Stimulated activated CD4-positive, alpha-beta T cell treated with anti-CD3 and anti-CD28 coated beads, Interleukin-12 subunit alpha, Interleukin-12 subunit beta, amount 100 ng/mL, for 48 hours (primary cell): ENCODE data around the gene C2CD4C.
"Not testable (repeated sequence)": the region's sequence is repeated elsewhere in the genome, so short reads cannot be mapped to it uniquely, and the experiment has no call there.

Experiments used
- DNase-seq, 3 donors: peaks; one replicate each; pipeline ENCODE4 v3.0.0-alpha.2; 2020; ENCODE audit warnings: low read depth in 2 of 3, low spot score in 1 of 3

C2CD4C gene, protein sequence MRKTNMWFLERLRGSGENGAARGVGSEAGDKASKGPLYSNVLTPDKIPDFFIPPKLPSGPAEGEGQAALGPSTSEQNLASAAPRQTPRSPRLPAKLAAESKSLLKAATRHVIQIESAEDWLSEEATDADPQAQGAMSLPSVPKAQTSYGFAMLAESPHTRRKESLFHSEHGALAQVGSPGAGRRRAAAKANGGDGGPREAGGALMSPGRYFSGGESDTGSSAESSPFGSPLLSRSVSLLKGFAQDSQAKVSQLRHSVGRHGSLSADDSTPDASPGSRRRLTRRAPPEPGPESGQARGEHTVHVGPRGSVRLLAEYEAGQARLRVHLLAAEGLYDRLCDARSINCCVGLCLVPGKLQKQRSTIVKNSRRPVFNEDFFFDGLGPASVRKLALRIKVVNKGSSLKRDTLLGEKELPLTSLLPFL

DNA sequence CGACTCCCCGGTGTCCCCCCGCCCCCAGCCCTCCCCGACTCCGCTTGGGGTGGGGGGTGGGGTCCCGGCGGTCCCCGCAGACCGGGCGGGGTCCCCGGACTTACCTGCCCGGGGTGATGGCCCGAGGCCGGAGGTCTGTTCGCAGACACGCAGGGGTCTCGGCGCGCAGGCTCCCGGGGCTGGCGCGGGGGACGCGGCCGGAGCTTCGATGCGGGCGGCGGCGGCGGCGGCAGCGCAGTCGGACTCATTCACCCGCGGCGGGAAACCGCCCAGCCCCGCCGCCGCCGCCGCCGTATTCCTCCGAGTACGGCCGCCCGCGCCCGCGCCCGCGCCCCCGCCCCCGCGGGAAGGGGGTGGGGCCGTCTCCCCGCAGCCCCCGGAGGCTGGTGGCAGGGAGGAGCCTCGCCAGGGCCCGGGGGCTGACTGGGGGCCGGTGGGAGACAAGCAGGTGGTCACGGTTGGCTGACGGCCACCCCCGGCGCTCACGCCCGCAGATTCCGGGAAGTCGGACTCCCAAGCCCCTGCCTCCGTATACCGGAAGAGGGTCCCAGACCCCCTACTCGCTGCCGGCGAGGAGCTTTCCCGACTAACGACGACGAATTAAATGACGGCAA is at the start of gene C2CD4C:
Gene C2CD4C, minus strand, starts transcription at position 246 of the 614 bp plus-strand sequence. CDS start 786 bp downstream, outside the sequence.
- DNase-seq: peak in 1 of 3 donors; percentile 18

DNA sequence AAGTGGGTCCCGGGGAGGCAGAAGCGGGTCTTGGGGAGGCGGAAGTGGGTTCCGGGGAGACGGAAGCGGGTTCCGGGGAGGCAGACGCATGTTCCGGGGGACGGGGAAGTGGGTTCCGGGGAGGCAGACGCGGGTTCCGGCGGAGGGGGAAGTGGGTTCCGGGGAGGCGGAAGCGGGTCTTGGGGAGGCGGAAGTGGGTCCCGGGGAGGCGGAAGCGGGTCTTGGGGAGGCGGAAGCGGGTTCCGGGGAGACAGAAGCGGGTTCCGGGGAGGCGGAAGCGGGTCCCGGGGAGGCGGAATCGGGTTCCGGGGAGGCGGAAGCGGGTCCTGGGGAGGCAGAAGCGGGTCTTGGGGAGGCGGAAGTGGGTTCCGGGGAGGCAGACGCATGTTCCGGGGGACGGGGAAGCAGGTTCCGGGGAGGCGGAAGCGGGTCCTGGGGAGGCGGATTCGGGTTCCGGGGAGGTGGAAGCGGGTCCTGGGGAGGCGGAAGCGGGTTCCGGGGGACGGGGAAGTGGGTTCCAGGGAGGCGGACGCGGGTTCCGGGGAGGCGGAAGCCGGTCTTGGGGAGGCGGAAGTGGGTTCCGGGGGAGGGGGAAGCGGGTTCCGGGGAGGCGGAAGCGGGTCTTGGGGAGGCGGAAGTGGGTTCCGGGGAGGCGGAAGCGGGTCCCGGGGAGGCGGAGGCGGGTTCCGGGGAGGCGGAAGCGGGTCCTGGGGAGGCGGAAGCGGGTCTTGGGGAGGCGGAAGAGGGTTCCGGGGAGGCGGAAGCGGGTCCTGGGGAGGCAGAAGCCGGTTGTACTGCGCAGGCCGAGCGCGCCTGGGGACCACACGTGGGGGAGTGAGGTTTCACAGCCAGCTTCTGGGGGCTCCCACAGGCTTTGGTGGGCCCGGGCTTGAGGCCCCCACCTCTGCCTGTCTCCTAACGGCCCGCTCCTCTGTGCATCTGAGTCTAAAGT is 49.4 kb upstream of the C2CD4C start:
- no peak for DNase-seq

DNA sequence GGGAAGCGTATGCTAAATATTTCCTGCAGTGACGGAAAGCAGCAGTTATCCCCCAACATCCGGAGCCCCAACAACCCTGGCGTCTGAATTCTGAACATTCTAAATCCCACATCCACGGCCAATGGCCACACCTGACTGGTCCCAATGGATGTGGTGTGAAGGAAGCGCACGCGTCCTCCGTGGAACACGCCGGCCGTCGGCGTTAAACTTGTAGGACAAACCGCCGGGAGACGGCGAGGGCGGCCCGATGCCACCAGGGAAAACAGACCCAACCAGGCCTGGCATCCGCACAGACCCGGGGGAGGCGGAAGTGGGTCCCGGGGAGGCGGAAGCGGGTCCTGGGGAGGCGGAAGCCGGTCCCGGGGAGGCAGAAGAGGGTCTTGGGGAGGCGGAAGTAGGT is 48.7 kb upstream of the C2CD4C start:
- DNase-seq: no peak

DNA sequence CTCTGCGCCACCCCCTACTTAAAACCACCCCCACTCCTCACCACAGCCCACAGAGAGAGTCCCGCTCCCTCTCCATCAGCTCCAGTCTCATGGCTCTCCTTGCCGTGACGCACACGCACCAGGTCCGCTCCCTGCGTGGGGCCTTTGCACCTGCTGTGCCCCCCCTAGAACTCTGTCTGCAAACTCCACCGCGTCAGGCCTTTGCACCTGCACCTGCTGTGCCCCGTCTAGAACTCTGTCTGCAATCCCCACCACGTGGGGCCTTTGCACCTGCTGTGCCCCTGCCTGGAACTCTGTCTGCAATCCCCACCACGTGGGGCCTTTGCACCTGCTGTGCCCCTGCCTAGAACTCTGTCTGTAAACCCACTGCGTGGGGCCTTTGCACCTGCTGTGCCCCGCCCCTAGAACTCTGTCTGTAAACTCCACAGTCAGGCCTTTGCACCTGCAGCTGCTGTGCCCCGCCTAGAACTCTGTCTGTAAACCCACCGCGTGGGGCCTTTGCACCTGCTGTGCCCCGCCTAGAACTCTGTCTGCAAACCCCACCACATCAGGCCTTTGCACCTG is 47.7 kb upstream of the C2CD4C start:
- no peak for DNase-seq

DNA sequence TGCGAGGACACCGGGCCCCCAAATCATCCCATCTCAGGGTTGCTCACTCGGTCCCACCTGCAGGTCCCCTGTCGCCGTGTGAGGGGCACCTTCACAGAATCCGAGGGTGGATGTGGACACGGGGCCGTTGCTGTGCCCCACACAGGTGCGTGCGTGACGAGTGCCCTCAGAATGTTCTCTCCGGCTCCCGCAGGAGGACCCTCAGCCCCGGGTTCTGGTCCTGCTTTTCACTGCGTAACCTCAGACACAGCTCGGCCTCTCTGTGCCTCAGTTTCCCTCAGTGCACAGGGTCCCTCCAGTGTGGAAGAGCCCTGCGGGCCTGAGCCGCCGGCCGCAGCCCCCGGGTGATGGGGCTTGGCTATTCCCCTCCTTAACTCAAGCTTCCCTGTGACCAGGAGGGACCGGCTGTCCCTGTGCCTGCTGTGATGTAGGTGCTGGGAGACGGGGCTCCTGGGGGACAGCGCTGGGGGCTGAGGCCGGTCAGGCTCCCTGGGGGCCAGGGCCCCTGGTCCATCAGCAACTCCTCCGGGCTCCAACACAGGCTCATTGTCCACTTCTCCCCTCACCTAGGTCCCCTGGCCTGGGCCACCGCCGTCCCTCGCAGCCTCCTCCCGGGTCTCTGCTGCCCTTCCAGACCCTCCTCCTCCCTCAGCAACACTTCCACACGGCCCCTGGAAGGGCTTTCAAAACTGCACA is 47.1 kb upstream of the C2CD4C start:
- DNase-seq: no peak

DNA sequence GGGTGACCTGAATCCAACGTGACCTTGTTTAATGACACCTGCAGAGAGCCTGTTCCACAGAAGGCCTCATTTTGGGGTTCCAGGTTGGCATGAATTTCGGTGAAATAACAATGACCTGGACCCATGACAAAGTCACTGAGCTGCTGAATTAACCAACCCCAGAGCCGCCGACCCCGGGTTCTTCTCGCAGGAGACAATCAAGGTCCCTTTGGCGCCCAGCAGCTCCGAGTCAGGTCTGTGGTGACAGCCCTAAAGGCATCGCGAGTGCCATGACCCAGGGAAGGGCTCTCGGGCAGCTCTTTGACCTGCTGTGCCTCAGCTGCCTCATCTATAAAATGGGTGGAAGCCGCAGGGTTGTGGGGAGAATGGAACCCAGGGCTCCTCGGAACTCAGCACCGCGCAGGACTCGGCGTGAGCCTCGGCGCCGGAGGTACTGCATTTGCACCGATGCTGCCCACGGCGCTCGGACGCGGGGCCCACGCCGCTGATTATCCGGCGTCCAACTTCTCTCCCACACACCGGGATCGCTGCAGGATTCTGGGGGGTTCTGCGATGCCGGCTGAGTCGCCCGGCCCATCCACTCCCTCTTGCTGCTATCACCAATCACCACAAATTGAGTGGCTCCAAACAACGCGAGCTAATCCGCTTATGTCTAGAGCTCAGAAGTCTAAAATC is 46.2 kb upstream of the C2CD4C start:
- DNase-seq: no peak

DNA sequence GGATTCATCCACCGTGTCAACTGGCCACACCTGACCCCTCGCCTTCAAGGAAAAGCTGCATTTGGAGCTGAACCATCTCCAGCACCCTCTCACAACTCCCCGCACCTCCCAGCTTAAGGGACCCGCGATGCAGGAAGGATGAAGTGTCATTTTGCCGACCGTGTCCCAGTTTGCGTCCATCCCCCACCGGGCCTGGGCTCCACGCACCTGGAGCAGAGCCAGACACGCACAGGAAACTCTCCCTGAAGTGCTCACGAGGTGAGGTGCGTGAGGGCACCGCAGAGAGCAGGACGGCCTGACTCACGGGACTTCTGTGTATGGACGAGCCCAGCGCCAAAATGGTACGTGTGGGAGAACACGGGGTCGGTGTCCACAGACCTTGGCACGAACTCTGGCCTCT is 44.7 kb upstream of the C2CD4C start:
- no peak for DNase-seq

DNA sequence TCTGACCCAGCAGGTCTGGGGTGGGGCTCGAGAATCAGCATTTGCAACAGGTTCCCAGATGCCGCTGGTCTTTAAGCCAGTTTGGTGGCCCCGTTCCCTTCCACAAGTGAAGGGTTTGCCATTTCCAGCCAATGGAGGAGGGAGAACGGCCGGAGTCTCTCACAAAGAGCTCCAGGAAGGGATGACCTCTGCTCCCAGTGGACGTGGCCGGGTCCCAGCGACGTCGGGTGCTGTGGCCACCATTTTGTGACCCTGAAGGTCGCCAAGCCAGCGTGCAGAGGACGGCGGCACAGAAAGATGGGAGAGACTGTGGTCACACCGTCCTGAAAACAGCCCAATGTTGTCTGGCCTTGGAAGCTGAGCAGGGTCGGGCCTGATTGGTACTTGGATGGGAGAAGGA is 43.9 kb upstream of the C2CD4C start:
- no peak for DNase-seq

DNA sequence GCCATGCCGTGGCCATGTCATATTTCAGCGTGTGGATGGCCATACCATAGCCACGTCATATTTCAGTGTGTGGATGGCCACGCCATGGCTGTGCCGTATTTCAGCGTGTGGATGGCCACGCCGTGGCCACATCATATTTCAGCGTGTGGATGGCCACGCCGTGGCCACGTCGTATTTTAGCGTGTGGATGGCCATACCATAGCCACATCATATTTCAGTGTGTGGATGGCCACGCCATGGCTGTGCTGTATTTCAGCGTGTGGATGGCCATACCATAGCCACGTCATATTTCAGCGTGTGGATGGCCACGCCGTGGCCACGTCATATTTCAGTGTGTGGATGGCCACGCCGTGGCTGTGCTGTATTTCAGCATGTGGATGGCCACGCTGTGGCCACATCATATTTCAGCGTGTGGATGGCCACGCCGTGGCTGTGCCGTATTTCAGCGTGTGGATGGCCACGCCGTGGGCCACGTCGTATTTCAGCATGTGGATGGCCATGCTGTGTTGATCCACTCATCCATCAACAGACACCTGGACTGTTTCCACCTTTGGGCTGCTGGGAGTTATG is 42.0 kb upstream of the C2CD4C start:
- DNase-seq: not testable (repeated sequence)

DNA sequence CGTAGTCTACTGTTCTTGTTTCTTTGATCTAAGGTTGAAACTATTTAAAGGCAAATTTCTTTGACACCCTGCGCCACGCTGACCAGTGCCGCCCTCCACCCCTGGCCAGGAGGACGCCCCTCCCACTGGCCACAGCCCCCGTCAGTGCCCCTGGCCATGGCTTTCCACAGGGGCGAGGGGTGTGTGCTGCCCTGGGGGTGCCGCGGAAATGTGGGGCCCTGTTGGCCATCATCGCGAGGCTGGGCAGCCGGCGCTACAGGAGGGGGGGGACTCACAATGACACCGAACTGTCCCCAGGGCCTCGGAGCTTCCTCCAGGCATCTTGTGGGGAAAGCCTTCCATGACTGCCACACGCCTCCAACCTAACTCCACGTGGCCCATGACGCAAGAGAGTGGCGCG is 41.0 kb upstream of the C2CD4C start:
- no peak for DNase-seq

DNA sequence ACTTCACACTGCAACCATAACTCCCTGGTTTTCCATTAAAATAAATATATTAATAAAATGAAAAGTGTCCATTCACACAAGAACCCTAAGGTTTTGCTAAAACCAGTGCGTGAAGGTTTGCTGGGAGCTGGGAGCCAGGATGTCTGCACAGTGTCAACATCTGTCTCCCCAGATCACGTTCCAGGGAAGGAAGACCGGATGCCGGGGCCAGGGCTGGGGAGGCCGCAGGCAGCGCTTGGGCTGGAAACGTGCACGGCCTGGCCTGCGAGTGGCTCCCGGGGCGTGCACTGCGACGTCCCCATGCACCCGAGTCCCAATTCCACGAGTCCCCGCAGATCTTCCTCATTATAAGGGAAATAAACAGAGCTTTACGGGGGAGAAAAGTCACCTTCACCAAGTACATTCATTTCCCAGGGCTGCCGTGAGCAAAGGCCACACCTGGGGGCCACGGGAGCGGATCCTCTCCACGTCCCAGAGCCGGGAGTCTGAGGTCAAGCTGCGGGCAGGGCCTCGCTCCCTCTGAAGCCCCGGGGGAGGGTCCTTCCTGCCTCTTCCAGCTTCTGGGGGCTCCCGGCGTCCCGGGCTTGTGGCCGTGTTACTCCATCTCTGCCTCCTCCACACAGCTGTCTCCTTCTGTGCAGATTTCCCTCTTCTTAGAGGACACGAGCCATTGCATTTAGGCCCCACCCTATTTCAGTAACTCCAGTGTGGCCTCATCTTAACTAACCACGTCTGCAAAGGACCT is 39.0 kb upstream of the C2CD4C start:
- DNase-seq: no peak

DNA sequence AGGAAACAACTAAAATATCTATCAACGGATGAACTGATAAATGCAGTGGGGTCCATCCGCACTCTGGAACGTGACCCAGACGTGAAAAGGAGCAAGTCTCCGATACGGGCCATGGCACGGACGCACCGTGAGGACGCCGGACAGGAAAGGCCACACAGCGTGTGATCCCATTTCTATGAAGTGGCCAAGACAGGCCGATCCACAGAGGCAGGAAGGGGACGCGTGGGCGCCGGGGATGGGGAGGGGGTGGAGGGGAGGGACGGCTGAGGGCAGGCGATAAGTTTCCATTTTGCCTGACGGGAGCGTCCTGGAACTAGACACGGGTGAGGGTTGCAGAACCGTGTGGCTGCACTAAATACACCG is 38.1 kb upstream of the C2CD4C start:
- no peak for DNase-seq

DNA sequence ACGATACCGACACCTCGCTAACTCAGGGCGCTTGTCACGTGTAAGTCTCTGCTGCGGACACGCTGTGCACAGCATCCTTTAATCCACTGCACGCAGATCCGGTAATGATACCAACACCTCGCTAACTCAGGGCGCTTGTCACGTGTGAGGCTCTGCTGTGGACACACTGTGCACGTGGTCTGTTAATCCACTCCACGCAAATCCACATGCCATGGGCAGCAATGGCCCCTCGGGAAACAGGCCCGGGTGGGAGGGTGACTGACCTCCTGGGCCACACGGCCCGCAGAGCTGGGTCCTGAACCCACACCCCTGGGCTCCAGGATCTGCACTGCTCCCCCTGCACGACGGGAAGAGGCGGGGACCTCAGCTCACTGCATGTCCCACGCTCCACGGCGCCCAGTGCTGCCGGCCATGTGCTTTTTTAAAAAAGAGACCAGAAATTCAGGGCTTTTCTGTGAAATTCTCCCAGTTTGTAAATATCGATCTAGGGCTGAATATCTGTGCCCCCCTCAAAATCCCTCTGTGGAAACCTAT is 35.8 kb upstream of the C2CD4C start:
- no peak for DNase-seq

DNA sequence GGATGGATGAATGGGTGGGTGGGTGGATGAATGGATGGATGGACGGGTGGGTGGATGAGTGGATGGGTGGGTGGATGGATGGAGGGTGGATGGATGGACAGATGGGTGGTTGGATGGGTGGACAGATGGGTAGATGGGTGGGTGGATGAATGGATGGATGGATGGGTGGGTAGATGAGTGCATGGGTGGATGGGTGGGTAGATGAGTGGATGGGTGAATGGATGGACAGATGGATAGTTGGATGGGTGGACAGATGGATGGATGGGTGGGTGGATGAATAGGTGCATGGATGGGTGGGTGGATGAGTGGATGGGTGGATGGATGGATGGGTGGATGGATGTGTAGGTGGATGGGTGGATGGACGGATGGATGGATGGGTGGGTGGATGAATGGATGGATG is 34.1 kb upstream of the C2CD4C start:
- DNase-seq: no peak

DNA sequence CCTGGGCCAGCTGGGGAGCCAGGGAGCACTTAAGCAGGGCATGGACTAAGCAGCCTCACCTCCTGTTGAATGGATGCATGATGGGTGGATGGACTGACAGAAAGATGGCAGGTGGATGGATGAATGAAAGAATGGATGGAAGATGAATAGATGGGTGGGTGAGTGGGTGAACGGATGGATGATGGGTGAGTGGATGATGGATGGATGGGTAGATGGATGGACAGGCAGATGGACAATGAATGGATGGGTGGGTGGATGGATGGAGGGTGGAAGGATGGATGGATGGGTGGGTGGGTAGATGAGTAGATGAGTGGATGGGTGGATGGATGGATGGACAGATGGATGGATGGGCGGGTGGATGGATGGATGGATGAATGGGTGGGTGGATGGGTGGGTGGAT is 33.1 kb upstream of the C2CD4C start:
- DNase-seq: no peak

DNA sequence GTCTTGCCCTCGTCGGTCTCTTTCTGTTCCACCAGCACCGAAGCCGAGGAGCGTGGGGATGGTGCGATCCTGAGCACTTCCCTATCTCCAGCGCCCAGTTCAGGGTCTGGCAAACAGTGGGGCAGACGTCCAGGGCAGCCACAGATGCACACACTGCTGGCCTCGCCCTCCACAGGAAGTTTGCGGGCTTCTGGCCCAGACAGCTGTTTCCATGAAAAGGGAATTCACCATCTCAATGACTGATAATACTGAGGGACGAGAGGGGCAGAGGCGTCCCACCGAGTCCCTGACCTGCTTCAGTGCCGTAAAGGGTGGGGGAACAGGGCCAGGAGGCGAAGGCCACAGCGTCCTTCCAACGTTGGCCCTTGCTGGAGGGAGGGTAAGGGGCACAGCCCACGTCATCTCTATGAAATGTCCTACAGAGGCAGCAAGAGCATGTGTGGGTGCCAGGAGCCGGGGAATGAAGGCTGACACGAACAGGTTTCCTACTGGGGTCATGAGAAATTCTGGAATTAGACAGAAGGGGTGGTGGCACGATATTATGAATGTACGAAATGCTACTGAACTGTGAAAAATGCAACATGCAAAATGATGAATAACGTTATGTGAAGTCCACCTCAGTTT is 32.4 kb upstream of the C2CD4C start:
- DNase-seq: no peak

DNA sequence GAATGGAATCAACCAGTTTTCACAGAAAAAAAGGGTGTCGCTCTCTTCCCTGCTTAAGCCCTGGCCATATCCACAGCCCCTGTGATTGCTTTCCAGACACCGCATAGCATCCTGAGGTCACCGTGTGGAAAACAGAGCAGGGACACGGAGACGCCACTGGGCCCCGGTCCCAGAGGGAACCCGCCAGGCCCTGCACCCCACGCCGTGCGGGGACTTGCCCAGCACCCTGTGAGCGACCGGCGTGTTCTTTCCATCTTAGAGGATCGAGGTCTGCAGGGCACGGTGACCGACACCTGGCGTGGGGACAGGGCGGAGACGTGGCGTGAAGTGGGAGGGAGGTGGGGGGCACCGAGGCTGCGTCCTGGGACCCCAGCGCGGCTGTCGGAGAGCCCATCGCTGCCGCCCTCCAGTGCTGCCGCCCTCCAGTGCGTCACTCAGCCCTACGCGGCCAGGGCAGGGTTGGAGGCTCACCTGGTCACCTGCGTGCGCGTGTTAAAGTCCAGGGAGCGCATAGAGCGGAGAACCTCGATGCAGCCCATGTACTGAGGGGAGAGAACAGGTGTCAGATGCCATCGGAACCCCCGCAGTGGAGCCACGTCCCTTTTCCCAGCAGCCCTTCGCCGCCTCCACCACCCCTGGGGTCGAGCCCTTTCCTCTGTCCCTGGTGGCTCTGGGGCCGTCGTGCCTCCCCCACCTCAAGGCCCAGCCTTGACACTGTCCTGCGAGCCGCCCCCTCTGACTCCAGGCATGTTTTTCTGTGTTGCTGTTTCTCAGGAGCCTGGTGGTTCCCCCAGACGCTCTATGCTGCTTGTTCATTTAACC is 31.7 kb upstream of the C2CD4C start:
- no peak for DNase-seq
